Smooth muscle cell (in vitro differentiated cells): ENCODE results near the gene PRR16. TPM values are rescaled to one million over a fixed set of nuclear protein-coding genes. Genes with fewer than 3 reads are reported as not detected.
A peak's percentile ranks its signal among the peaks of the same experiment; 100 is the strongest.

ENCODE experiments used
- DNase-seq: peaks from one replicate; lab custom pipeline; 2025; ENCODE audit not compliant: unreplicated experiment; lab: John Stamatoyannopoulos, UW
- H2AFZ ChIP-seq: fragments of 200-600 bp; sonication (generic); 2 replicates; pipeline ENCODE4 v1.6.0; 2016; ENCODE audit warnings: antibody characterized with exemption, low read depth, mild to moderate bottlenecking
- H3F3A ChIP-seq: fragments of 200-600 bp; sonication (generic); 2 replicates; pipeline ENCODE4 v1.6.0; 2017; ENCODE audit warnings: antibody characterized with exemption, low read depth
- H3K27ac ChIP-seq: fragments of 200-600 bp; sonication (generic); 2 replicates; pipeline ENCODE4 v1.5.1; 2016; ENCODE audit warnings: low read depth, mild to moderate bottlenecking
- H3K27me3 ChIP-seq: fragments of 200-600 bp; sonication (generic); 2 replicates; pipeline ENCODE4 v1.6.1; 2016; ENCODE audit warnings: low read depth, mild to moderate bottlenecking
- H3K36me3 ChIP-seq: fragments of 200-600 bp; sonication (generic); 2 replicates; pipeline ENCODE4 v1.5.1; 2016; ENCODE audit warnings: low read depth
- H3K4me1 ChIP-seq: fragments of 200-600 bp; sonication (generic); 2 replicates; pipeline ENCODE4 v1.5.1; 2016; ENCODE audit warnings: low read depth
- H3K4me2 ChIP-seq: fragments of 200-600 bp; sonication (generic); 2 replicates; pipeline ENCODE4 v1.6.0; 2016; ENCODE audit warnings: mild to moderate bottlenecking
- H3K4me3 ChIP-seq: fragments of 200-600 bp; sonication (generic); 2 replicates; pipeline ENCODE4 v1.5.1; 2016; ENCODE audit warnings: mild to moderate bottlenecking
- H3K79me2 ChIP-seq: fragments of 200-600 bp; sonication (generic); 2 replicates; pipeline ENCODE4 v1.6.0; 2016; ENCODE audit warnings: low read depth, mild to moderate bottlenecking
- H3K9ac ChIP-seq: fragments of 200-600 bp; sonication (generic); 2 replicates; pipeline ENCODE4 v1.6.0; 2016; ENCODE audit warnings: low read depth
- H3K9me3 ChIP-seq: fragments of 200-600 bp; sonication (generic); replicated peaks from 2 replicates; pipeline ENCODE4 v1.5.1; 2016; ENCODE audit warnings: low read depth
- H4K20me1 ChIP-seq: fragments of 200-600 bp; sonication (generic); 2 replicates; pipeline ENCODE4 v1.6.0; 2016; ENCODE audit warnings: low read depth
- CTCF ChIP-seq: fragments of 200-600 bp; sonication (generic); IDR thresholded peaks from 2 replicates; pipeline ENCODE4 v1.5.1; 2017; ENCODE audit warnings: borderline replicate concordance, mild to moderate bottlenecking, antibody characterized with exemption; ENCODE audit not compliant: insufficient read depth, poor library complexity, severe bottlenecking
- WGBS: methylation state at CpG from one replicate; pipeline ENCODE4 v1.1.7; 2016; ENCODE audit warnings: low lambda C conversion rate; 5-methylcytosine and 5-hydroxymethylcytosine counted together
- polyA plus RNA-seq: library from polyadenylated mRNA; unstranded; fragments of >200 nt; fragmentation: Nextera tagmentation; extraction: Ambion mirVana; gene quantifications from 2 replicates; pipeline ENCODE4 v1.2.1, GENCODE V29; 2016
- total RNA-seq: library from RNA; depleted of rRNA; stranded (reverse); fragments of >200 nt; gene quantifications from 2 replicates; pipeline ENCODE4 v1.2.3, GENCODE V29; 2014

Gene PRR16
- total and polyA plus RNA-seq, 2 experiments from 2014 or later: 6.7 to 13.2 TPM

- no peak overlapping the region for H3K4me2 ChIP-seq
- H3K27ac ChIP-seq: no peak overlapping the region
- no peak overlapping the region for H3K4me3 ChIP-seq
- no peaks in the 10 kb centered on the region for H4K20me1 ChIP-seq
- H3K9ac ChIP-seq: no peak overlapping the region
- peaks cover 27% of the 10 kb centered on the region for H3K4me1 ChIP-seq
- peaks cover 2% of the 10 kb centered on the region for H3F3A ChIP-seq
- 98% methylated on average over 3 of the region's 3 CpGs for WGBS
- H3K79me2 ChIP-seq: no peaks in the 10 kb centered on the region
- DNase-seq: no peak
- no peaks in the 10 kb centered on the region for H3K36me3 ChIP-seq
- H3K27me3 ChIP-seq: no peaks in the 10 kb centered on the region
- H3K9me3 ChIP-seq: no peaks in the 10 kb centered on the region
- no peak overlapping the region for H2AFZ ChIP-seq
- no peak for TF ChIP-seq CTCF
Observed at GRCh38 chr5:120442694-120443093, 21.4 kb upstream of the PRR16 start.

DNA sequence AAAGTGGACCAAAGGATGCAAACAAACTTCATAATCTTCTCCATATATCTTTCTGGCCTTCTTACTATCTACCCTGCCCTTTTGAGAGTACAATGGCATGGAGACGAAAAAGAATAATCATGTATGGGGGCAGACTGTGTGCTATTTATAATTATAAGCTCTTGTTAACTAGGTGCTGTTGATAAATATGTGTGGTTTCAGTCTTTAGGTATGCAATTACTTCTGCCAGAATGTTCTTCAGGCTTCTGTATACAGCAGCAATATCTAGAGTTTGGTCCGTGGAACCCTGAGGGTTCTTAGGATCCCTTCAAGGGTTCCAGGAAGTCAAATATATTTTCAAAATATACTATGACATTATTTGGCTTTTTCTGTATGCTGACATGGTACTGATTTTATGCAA lies 20.5 kb upstream of the PRR16 start:
- Histone ChIP-seq H3K36me3 (no peaks in the 10 kb centered on the region), H3K27me3 (no peaks in the 10 kb centered on the region), H3K9ac (no peak overlapping the region), H3K79me2 (no peaks in the 10 kb centered on the region), H3F3A (peaks cover 4% of the 10 kb centered on the region), H3K4me1 (peaks cover 27% of the 10 kb centered on the region), H2AFZ (peak overlapping the region; percentile 51), H3K27ac (no peak overlapping the region), H4K20me1 (no peaks in the 10 kb centered on the region), H3K4me2 (no peak overlapping the region), H3K4me3 (no peak overlapping the region), H3K9me3 (no peaks in the 10 kb centered on the region)
- DNase-seq: no peak
- no peak for TF ChIP-seq CTCF
- 95% methylated on average over 2 of the region's 2 CpGs for WGBS

DNA sequence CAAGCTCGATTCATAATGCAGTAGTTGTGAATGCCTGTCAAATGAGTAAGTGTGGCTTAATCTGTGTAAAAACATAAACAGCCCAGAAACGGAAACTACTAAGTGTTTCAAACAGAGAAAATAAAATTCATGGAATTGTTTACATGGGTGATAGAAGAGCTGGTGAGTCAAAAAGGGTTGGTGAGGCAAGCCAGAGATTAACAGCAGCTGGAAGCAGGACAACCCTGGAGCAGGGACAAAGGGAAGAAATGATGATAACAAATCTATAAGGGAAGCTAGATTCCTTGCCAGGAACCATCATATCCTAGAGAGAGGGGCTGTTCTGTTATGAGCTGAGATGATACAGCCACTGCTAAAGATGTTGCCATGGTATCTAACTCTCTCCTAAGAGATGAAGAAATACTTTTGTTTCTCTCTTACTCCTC lies 18.0 kb upstream of the PRR16 start:
- no peaks in the 10 kb centered on the region for H3K27me3 ChIP-seq
- H3F3A ChIP-seq: peaks cover 4% of the 10 kb centered on the region
- H3K4me2 ChIP-seq: peak overlapping the region; percentile 33
- peaks cover 27% of the 10 kb centered on the region for H3K4me1 ChIP-seq
- TF ChIP-seq CTCF: no peak
- WGBS: 16% methylated on average over 2 of the region's 2 CpGs
- no peaks in the 10 kb centered on the region for H4K20me1 ChIP-seq
- no peaks in the 10 kb centered on the region for H3K79me2 ChIP-seq
- H3K9ac ChIP-seq: no peak overlapping the region
- H3K36me3 ChIP-seq: no peaks in the 10 kb centered on the region
- H3K4me3 ChIP-seq: no peak overlapping the region
- H3K27ac ChIP-seq: peak overlapping the region; percentile 70
- H2AFZ ChIP-seq: no peak overlapping the region
- no peak for DNase-seq
- no peaks in the 10 kb centered on the region for H3K9me3 ChIP-seq

DNA sequence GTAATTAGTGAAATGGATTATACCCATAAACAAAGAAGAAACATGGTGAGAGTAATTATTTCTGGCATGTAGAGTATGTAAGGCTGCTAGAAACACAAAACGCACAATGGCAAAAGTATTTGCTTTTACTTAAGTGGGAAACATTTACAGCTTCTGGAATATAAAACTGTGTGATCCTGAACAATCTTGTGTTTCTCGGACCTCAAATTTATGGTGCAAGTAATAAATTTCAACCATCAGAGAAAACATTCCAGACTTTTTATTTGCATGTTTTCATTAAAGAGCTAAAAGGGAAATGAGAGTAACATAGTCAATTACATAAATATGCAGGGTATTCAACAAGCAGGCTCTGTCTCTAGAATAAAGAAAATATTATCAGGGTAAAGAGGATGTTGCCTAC lies 17.2 kb upstream of the PRR16 start:
- Histone ChIP-seq H4K20me1 (no peaks in the 10 kb centered on the region), H3K4me1 (peaks cover 27% of the 10 kb centered on the region), H3K36me3 (no peaks in the 10 kb centered on the region), H3K4me2 (peak overlapping the region; percentile 33), H3K27me3 (no peaks in the 10 kb centered on the region), H3K9ac (no peak overlapping the region), H3K9me3 (no peaks in the 10 kb centered on the region), H3K27ac (peak overlapping the region; percentile 70), H3F3A (peaks cover 4% of the 10 kb centered on the region), H2AFZ (no peak overlapping the region), H3K79me2 (no peaks in the 10 kb centered on the region), H3K4me3 (no peak overlapping the region)
- WGBS: 20% methylated on average over 2 of the region's 2 CpGs
- TF ChIP-seq CTCF: no peak
- DNase-seq: no peak
